DND-41 (cell line): ENCODE data around the gene TMEM214.

Experiments used
- EZH2 ChIP-seq: IDR thresholded peaks from 3 replicates; pipeline ENCODE4 v1.6.1; 2012; ENCODE audit warnings: borderline replicate concordance, low read depth, mild to moderate bottlenecking, moderate library complexity, low read length, inconsistent platforms; ENCODE audit not compliant: severe bottlenecking
- TF ChIP-seq, protein P1 (sequence below): IDR thresholded peaks from 2 replicates; pipeline ENCODE4 v1.5.1; 2012; ENCODE audit warnings: borderline replicate concordance, low read length, moderate library complexity, mild to moderate bottlenecking; ENCODE audit not compliant: poor library complexity, severe bottlenecking; ENCODE audit errors: extremely low read depth

DNA sequence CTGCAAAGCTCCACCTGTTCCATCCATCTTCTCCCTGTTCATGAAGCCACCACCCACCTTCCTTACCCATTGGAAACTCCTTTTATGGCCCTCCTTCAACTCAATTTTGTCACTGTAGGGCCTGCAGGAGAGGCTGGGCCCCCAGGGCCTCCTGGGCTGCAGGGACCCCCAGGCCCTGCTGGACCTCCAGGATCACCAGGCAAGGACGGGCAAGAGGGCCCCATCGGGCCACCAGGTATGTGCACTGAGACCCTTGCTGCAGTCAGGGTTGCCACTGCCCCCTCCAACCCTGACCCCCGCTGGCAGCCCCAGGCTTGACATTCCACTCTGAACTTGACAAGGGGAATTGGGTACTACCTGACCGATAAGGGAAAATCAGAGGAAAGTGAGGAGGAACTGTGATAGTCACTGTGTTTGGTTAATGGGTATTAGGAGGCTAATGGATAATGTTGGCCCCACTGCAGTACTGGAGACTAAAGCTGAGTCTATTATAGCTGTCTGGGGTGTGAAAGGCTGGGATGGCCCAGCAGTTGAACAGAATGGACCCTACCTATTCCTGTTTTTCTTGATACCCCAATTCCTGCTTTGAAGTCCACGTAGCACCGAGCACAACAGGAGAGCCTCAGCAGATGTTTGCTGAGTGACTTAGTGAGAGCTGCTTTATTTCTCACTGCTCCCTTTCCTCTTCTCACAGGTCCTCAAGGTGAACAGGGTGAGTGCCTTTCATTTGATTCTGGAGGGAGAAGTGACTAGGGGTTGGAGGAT, 51.7 kb downstream of the TMEM214 start:
- TF ChIP-seq, protein P1, sequence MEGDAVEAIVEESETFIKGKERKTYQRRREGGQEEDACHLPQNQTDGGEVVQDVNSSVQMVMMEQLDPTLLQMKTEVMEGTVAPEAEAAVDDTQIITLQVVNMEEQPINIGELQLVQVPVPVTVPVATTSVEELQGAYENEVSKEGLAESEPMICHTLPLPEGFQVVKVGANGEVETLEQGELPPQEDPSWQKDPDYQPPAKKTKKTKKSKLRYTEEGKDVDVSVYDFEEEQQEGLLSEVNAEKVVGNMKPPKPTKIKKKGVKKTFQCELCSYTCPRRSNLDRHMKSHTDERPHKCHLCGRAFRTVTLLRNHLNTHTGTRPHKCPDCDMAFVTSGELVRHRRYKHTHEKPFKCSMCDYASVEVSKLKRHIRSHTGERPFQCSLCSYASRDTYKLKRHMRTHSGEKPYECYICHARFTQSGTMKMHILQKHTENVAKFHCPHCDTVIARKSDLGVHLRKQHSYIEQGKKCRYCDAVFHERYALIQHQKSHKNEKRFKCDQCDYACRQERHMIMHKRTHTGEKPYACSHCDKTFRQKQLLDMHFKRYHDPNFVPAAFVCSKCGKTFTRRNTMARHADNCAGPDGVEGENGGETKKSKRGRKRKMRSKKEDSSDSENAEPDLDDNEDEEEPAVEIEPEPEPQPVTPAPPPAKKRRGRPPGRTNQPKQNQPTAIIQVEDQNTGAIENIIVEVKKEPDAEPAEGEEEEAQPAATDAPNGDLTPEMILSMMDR = no peak
- TF ChIP-seq EZH2 = no peak
